Measurements from ENCODE around the gene CTDP1. TPM values are rescaled to one million over a fixed set of nuclear protein-coding genes. Genes with fewer than 3 reads are reported as not detected.

Gene CTDP1
- total and polyA plus RNA-seq, 9 of the 15 experiments (the other 6 are each of a cell fraction or from before 2014, with no cell fraction given), result 0.07 to 19.2 (median 4.0) TPM

DNA sequence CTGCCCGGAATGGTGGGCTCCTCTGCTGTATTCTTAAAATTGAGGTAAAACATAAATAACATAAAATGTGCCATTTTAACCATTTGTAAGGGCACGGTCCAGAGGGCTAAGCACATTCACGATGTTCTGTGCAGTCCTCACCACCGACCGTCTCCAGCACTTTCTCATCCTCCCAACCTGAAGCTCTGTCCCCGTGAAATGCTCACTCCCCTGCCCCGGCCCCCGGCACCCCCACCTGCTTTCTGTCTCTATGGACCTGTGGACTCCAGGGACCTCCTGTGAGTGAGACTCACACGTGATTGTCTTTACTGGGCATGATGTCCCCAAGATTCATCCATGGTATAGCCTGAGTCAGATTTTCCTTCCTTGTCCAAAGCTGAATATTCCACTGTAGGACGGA, 38.7 kb upstream of the CTDP1 start (continued):
- no peak for TF ChIP-seq SREBF2 (CRISPR knock-in tag; IDR thresholded peaks at IDR 0.05)
- TF ChIP-seq, protein P1, sequence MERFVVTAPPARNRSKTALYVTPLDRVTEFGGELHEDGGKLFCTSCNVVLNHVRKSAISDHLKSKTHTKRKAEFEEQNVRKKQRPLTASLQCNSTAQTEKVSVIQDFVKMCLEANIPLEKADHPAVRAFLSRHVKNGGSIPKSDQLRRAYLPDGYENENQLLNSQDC (CRISPR knock-in tag; IDR thresholded peaks at IDR 0.05), result no peak

GRCh38 chr18:79641722-79642497, 37.7 kb upstream of the CTDP1 start:
- in situ Hi-C loops (cut with MboI) (loop anchor here (5.0 kb wide), 1 partner anchor 260 kb away; no protein-coding TSS in a partner anchor), intact Hi-C loops (cut with micrococcal nuclease) (loop anchor here (5.0 kb wide), 1 partner anchor 115 kb away; no protein-coding TSS in a partner anchor)
- no TSS peak for BruUV-seq (replicated peaks)
- Histone ChIP-seq H3K9ac (ENCODE audit: insufficient read depth in 1 of 2, low read depth in 2 of 2, low read length in 2 of 2) (no peak overlapping the region), H3K4me2 (ENCODE audit: insufficient read depth, low read length) (no peak overlapping the region), H3K9me3 (replicated peaks; ENCODE audit: control insufficient read depth, insufficient read depth, low read depth, low read length) (no peaks in the 10 kb centered on the region), H3K4me1 (replicated peaks in 1 of 2; ENCODE audit: control insufficient read depth in 2 of 2, insufficient read depth in 2 of 2, low read length in 2 of 2) (0 out of 5 replicates have a peak, but pooled peaks cover 0 to 14% of the 10 kb centered on the region in 2 experiments), H3K9me1 (ENCODE audit: control insufficient read depth, insufficient read depth, low read length) (no peaks in the 10 kb centered on the region), H3K79me2 (ENCODE audit: control insufficient read depth, insufficient read depth, low read length) (no peaks in the 10 kb centered on the region), H3K36me3 (ENCODE audit: control insufficient read depth, insufficient read depth, low read length) (no peaks in the 10 kb centered on the region), H2AFZ (ENCODE audit: low read depth, low read length) (no peak overlapping the region), H3K4me3 (no peak overlapping the region), H4K20me1 (replicated peaks; ENCODE audit: control insufficient read depth, insufficient read depth, low read length) (no peaks in the 10 kb centered on the region), H3K27me3 (ENCODE audit: control insufficient read depth in 2 of 2, insufficient read depth in 2 of 2, low read length in 2 of 2) (peaks cover 0 to 21% of the 10 kb centered on the region in 2 experiments; a peak in 3 of 5 replicates), H3K27ac (ENCODE audit: extremely low read depth, low read depth, low read length) (no peak overlapping the region)
- no peak for FAIRE-seq
- no peak for TF ChIP-seq ZNF395 (CRISPR knock-in tag; IDR thresholded peaks at IDR 0.05)
- TF ChIP-seq, protein P2, sequence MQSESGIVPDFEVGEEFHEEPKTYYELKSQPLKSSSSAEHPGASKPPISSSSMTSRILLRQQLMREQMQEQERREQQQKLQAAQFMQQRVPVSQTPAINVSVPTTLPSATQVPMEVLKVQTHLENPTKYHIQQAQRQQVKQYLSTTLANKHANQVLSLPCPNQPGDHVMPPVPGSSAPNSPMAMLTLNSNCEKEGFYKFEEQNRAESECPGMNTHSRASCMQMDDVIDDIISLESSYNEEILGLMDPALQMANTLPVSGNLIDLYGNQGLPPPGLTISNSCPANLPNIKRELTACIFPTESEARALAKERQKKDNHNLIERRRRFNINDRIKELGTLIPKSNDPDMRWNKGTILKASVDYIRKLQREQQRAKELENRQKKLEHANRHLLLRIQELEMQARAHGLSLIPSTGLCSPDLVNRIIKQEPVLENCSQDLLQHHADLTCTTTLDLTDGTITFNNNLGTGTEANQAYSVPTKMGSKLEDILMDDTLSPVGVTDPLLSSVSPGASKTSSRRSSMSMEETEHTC (IDR thresholded peaks at IDR 0.05), result no peak
- ATAC-seq, result no peak
- ChIA-PET CTCF (ENCODE audit: low intra/inter-chr PET ratio) (no interaction called here), POLR2A (interaction anchor here (1.2 kb wide), 1 partner anchor 10 kb away, joined by 3 read pairs; no protein-coding TSS in a partner anchor)
- DNase-seq (ENCODE audit: extremely low read depth in 1 of 4, low spot score in 3 of 4), result no peak
- WGBS (ENCODE audit: insufficient coverage, low coverage, missing lambda C conversion rate), result 12% methylated on average over 16 of the region's 33 CpGs
